H1 (cell line): ENCODE measurements around the gene COL1A1. TPM values are rescaled to one million over a fixed set of nuclear protein-coding genes. Genes with fewer than 3 reads are reported as not detected.

Experiments
- CTCF ChIA-PET: fragments of 300-600 bp; sonication (Branson Sonifier 250); formaldehyde crosslinking; loops from one replicate; lab custom pipeline; 2021; ENCODE audit not compliant: partially characterized antibody; lab: Charles Lee
- POLR2A ChIA-PET: fragments of 300-600 bp; sonication (Branson Sonifier 250); formaldehyde crosslinking; loops from one replicate; lab custom pipeline; 2021; ENCODE audit warnings: inconsistent platforms; ENCODE audit not compliant: partially characterized antibody; lab: Charles Lee
- DNase-seq, 2 experiments: peaks; one replicate each; pipeline versions ENCODE4 v3.0.0 to v3.0.0-alpha.2; 2010 to 2022; ENCODE audit warnings: low spot score in 2 of 2, low read depth in 1 of 2, mixed read lengths in 1 of 2
- FAIRE-seq: peaks from 2 replicates; lab custom pipeline; 2011; peaks lifted over from hg19 to GRCh38; lab: Jason Lieb, UNC
- H2AFZ ChIP-seq: 2 replicates; pipeline ENCODE4 v1.8.1; 2012; ENCODE audit warnings: low read length, inconsistent platforms
- H2AK5ac ChIP-seq: 2 replicates; pipeline ENCODE4 v1.6.1; 2013; ENCODE audit warnings: low read depth, low read length
- H2BK120ac ChIP-seq: replicated peaks from 2 replicates; pipeline ENCODE3; 2013; ENCODE audit warnings: low read depth, low read length, inconsistent platforms
- H2BK12ac ChIP-seq: 2 replicates; pipeline ENCODE4 v1.6.1; 2013; ENCODE audit warnings: low read depth, low read length
- H2BK15ac ChIP-seq: 2 replicates; pipeline ENCODE4 v1.6.1; 2013; ENCODE audit warnings: low read length
- H2BK20ac ChIP-seq: 2 replicates; pipeline ENCODE4 v1.6.1; 2013; ENCODE audit warnings: low read length
- H2BK5ac ChIP-seq: 2 replicates; pipeline ENCODE4 v1.6.1; 2013; ENCODE audit warnings: low read depth, low read length
- H3K14ac ChIP-seq: 2 replicates; pipeline ENCODE4 v1.6.1; 2013; ENCODE audit warnings: inconsistent platforms; ENCODE audit not compliant: insufficient read length
- H3K18ac ChIP-seq: 2 replicates; pipeline ENCODE4 v1.6.1; 2013; ENCODE audit warnings: low read length; ENCODE audit errors: extremely low read depth
- H3K23ac ChIP-seq: 2 replicates; pipeline ENCODE4 v1.6.1; 2013; ENCODE audit warnings: inconsistent platforms; ENCODE audit not compliant: insufficient read length
- H3K23me2 ChIP-seq: 2 replicates; pipeline ENCODE4 v1.6.1; 2013; ENCODE audit warnings: low read depth, low read length
- H3K27ac ChIP-seq: 2 replicates; pipeline ENCODE4 v1.6.1; 2011; ENCODE audit warnings: low read depth, low read length, inconsistent platforms
- H3K27me3 ChIP-seq, 4 experiments: replicated peaks in 1 of 4; 1 replicate in 1 of 4; 2 replicates in 3 of 4; pipeline versions ENCODE4 v1.6.1 to v1.8.1; 2011 to 2013; ENCODE audit warnings: low read length in 3 of 4, mild to moderate bottlenecking in 3 of 4, inconsistent platforms in 2 of 4, mixed read lengths in 2 of 4, moderate library complexity in 1 of 4; ENCODE audit not compliant: control insufficient read depth in 3 of 4, insufficient read depth in 3 of 4; ENCODE audit errors: extremely low read depth in 1 of 4
- H3K36me3 ChIP-seq, 4 experiments: 2 replicates each; pipeline versions ENCODE4 v1.6.1 to v1.8.1; 2011 to 2013; ENCODE audit warnings: mild to moderate bottlenecking in 4 of 4, low read length in 3 of 4, moderate library complexity in 2 of 4, control low read depth in 1 of 4, inconsistent platforms in 1 of 4; ENCODE audit not compliant: insufficient read depth in 4 of 4, control insufficient read depth in 2 of 4
- H3K4ac ChIP-seq: replicated peaks from 2 replicates; pipeline ENCODE3; 2013; ENCODE audit warnings: low read length, low read depth, mixed read lengths, inconsistent platforms; ENCODE audit not compliant: insufficient read length
- H3K4me1 ChIP-seq, 4 experiments: replicated peaks in 1 of 4; 1 replicate in 1 of 4; 2 replicates in 3 of 4; pipeline versions ENCODE4 v1.6.1 to v1.8.1; 2011 to 2013; ENCODE audit warnings: low read length in 3 of 4, inconsistent platforms in 2 of 4, mixed read lengths in 1 of 4; ENCODE audit not compliant: insufficient read depth in 4 of 4, control insufficient read depth in 3 of 4
- H3K4me2 ChIP-seq, 2 experiments: 2 replicates each; pipeline versions ENCODE4 v1.6.1 to v1.8.1; 2011 to 2013; ENCODE audit warnings: low read depth in 2 of 2, low read length in 2 of 2, control low read depth in 1 of 2, inconsistent platforms in 1 of 2, mild to moderate bottlenecking in 1 of 2; ENCODE audit not compliant: insufficient read depth in 1 of 2
- H3K4me3 ChIP-seq, 4 experiments: fragments of 200-600, 300-600 bp in 1 of 4; sonication (generic), shearing (Covaris generic), sonication (Bioruptor Twin) in 1 of 4; 2 replicates each; pipeline versions ENCODE4 v1.5.1 to v1.8.1; 2011 to 2016; ENCODE audit warnings: low read length in 4 of 4, low read depth in 3 of 4, control low read depth in 2 of 4, inconsistent platforms in 2 of 4, mild to moderate bottlenecking in 2 of 4, mixed read lengths in 1 of 4, moderate library complexity in 1 of 4; ENCODE audit not compliant: insufficient read depth in 2 of 4; ENCODE audit errors: extremely low read depth in 1 of 4
- H3K56ac ChIP-seq: replicated peaks from 2 replicates; pipeline ENCODE3; 2013; ENCODE audit warnings: low read depth, mild to moderate bottlenecking, mixed read lengths, low read length, inconsistent platforms; ENCODE audit not compliant: insufficient read length
- H3K79me1 ChIP-seq: 2 replicates; pipeline ENCODE4 v1.6.1; 2013; ENCODE audit warnings: low read depth, low read length, control low read depth
- H3K79me2 ChIP-seq, 2 experiments: 2 replicates each; pipeline versions ENCODE4 v1.6.1 to v1.8.1; 2012 to 2013; ENCODE audit warnings: low read length in 2 of 2, mild to moderate bottlenecking in 2 of 2, inconsistent platforms in 1 of 2; ENCODE audit not compliant: insufficient read depth in 2 of 2, control insufficient read depth in 1 of 2
- H3K9ac ChIP-seq, 4 experiments: replicated peaks in 1 of 4; 1 replicate in 1 of 4; 2 replicates in 3 of 4; pipeline versions ENCODE4 v1.6.1 to v1.8.1; 2011 to 2013; ENCODE audit warnings: low read depth in 3 of 4, low read length in 3 of 4, control low read depth in 2 of 4, mild to moderate bottlenecking in 2 of 4, moderate library complexity in 2 of 4, inconsistent platforms in 1 of 4; ENCODE audit errors: extremely low read depth in 1 of 4
- H3K9me3 ChIP-seq, 2 experiments: 2 replicates each; pipeline versions ENCODE4 v1.6.1 to v1.8.1; 2012 to 2013; ENCODE audit warnings: mild to moderate bottlenecking in 2 of 2, moderate library complexity in 2 of 2, control low read depth in 1 of 2, inconsistent platforms in 1 of 2, low read depth in 1 of 2, low read length in 1 of 2, mixed read lengths in 1 of 2; ENCODE audit not compliant: insufficient read depth in 2 of 2
- H4K20me1 ChIP-seq, 2 experiments: replicated peaks in 1 of 2; 2 replicates each; pipeline versions ENCODE3 to v1.8.1; 2011 to 2013; ENCODE audit warnings: inconsistent platforms in 2 of 2, low read length in 2 of 2, mild to moderate bottlenecking in 1 of 2; ENCODE audit not compliant: insufficient read depth in 2 of 2, control insufficient read depth in 1 of 2
- H4K5ac ChIP-seq: 2 replicates; pipeline ENCODE4 v1.6.1; 2013; ENCODE audit warnings: low read length, low read depth, mixed read lengths, inconsistent platforms; ENCODE audit not compliant: insufficient read length
- H4K8ac ChIP-seq: 2 replicates; pipeline ENCODE4 v1.8.0; 2013; ENCODE audit warnings: mild to moderate bottlenecking, moderate library complexity, low read length, inconsistent platforms; ENCODE audit not compliant: insufficient read depth; ENCODE audit errors: extremely low read depth
- H4K91ac ChIP-seq: replicated peaks from 2 replicates; pipeline ENCODE3; 2013; ENCODE audit warnings: low read length, mixed read lengths, inconsistent platforms; ENCODE audit not compliant: insufficient read length
- CBX8 ChIP-seq: fragments of 300-800, 300-1000 bp; sonication (generic); IDR thresholded peaks from 2 replicates; pipeline ENCODE4 v1.7.1; 2016; ENCODE audit warnings: low read depth, low read length, borderline replicate concordance
- CHD1 ChIP-seq: IDR thresholded peaks from 2 replicates; pipeline ENCODE4 v1.6.1; 2012; ENCODE audit warnings: low read depth, low read length, improper control_type of control experiment
- FOSL1 ChIP-seq: IDR thresholded peaks from 2 replicates; pipeline ENCODE4 v1.6.1; 2011; ENCODE audit warnings: mild to moderate bottlenecking, low read depth, low read length, moderate library complexity; ENCODE audit not compliant: insufficient read depth
- GTF2F1 ChIP-seq: IDR thresholded peaks from 2 replicates; pipeline ENCODE4 v1.6.1; 2012; ENCODE audit warnings: low read depth, low read length, improper control_type of control experiment, borderline replicate concordance
- JUN ChIP-seq: IDR thresholded peaks from 2 replicates; pipeline ENCODE4 v1.6.1; 2011; ENCODE audit warnings: low read depth, mild to moderate bottlenecking, improper control_type of control experiment, low read length
- KDM1A ChIP-seq: fragments of 200-600, 300-600 bp; sonication (generic); IDR thresholded peaks from 2 replicates; pipeline ENCODE4 v1.7.1; 2016; ENCODE audit warnings: mild to moderate bottlenecking, low read length, borderline replicate concordance
- KDM4A ChIP-seq: IDR thresholded peaks from one replicate; pipeline ENCODE4 v1.7.1; 2012; ENCODE audit warnings: low read depth, mild to moderate bottlenecking, moderate library complexity, low read length, inconsistent platforms; ENCODE audit not compliant: severe bottlenecking
- NANOG ChIP-seq: IDR thresholded peaks from 2 replicates; pipeline ENCODE4 v1.6.1; 2011; ENCODE audit warnings: low read length, low read depth, mild to moderate bottlenecking, inconsistent platforms; ENCODE audit not compliant: insufficient read depth, poor library complexity, severe bottlenecking
- NRF1 ChIP-seq: IDR thresholded peaks from 2 replicates; pipeline ENCODE4 v1.6.1; 2011; ENCODE audit warnings: mild to moderate bottlenecking, low read depth, low read length, improper control_type of control experiment
- PHF8 ChIP-seq: fragments of 200-600 bp; sonication (generic); conservative IDR thresholded peaks from 2 replicates; pipeline ENCODE4 v1.7.1; 2012; ENCODE audit warnings: low read depth, mild to moderate bottlenecking, inconsistent platforms, low read length, moderate library complexity
- SIX5 ChIP-seq: IDR thresholded peaks from 2 replicates; pipeline ENCODE4 v1.6.1; 2011; ENCODE audit warnings: mild to moderate bottlenecking, low read depth, low read length
- TBP ChIP-seq: IDR thresholded peaks from 2 replicates; pipeline ENCODE4 v1.6.1; 2011; ENCODE audit warnings: low read depth, low read length, improper control_type of control experiment
- TCF12 ChIP-seq: IDR thresholded peaks from 2 replicates; pipeline ENCODE4 v1.6.1; 2011; ENCODE audit warnings: low read depth, mild to moderate bottlenecking, low read length
- WGBS, 2 experiments: shearing (Covaris generic) in 1 of 2; methylation state at CpG; one replicate each; pipeline versions ENCODE4 v1.1.6 to v1.1.7; 2013 to 2015; ENCODE audit warnings: low lambda C conversion rate in 2 of 2, mixed read lengths in 2 of 2, inconsistent platforms in 1 of 2, low coverage in 1 of 2, missing lambda C conversion rate in 1 of 2; ENCODE audit not compliant: insufficient replicate concordance in 2 of 2, insufficient coverage in 1 of 2, insufficient read length in 1 of 2; ENCODE audit errors: extremely low coverage in 1 of 2, missing lambda C conversion rate in 1 of 2; 5-methylcytosine and 5-hydroxymethylcytosine counted together
- polyA plus RNA-seq, 7 experiments: library from polyadenylated mRNA; depleted of rRNA in 3 of 7; stranded (reverse) in 5 of 7; unstranded in 2 of 7; fragments of >200 nt in 5 of 7; fragments of 200-250 nt in 2 of 7; gene quantifications; 1 replicate in 5 of 7; 2 replicates in 1 of 7; 4 replicates in 1 of 7; pipeline versions ENCODE4 v1.2.1 to v1.2.3, GENCODE V29; 2011 to 2013; ENCODE audit warnings: missing spikeins in 2 of 7, mixed read lengths in 2 of 7
- total RNA-seq: library from RNA; stranded (reverse); fragmentation: NEBNext Ultra II Directional; extraction: Animal tissue kit (Norgen Biotek cat#: 25700); gene quantifications from 2 replicates; pipeline ENCODE4 v1.2.1, GENCODE V29; 2021
- TF ChIP-seq, protein P1 (sequence below): IDR thresholded peaks from 2 replicates; pipeline ENCODE4 v1.6.1; 2012; ENCODE audit warnings: inconsistent platforms

The COL1A1 gene
- total and polyA plus RNA-seq, 2 of the 8 experiments (the other 6 are each of a cell fraction or from before 2014, with no cell fraction given): 14.1 to 80.4 TPM

DNA sequence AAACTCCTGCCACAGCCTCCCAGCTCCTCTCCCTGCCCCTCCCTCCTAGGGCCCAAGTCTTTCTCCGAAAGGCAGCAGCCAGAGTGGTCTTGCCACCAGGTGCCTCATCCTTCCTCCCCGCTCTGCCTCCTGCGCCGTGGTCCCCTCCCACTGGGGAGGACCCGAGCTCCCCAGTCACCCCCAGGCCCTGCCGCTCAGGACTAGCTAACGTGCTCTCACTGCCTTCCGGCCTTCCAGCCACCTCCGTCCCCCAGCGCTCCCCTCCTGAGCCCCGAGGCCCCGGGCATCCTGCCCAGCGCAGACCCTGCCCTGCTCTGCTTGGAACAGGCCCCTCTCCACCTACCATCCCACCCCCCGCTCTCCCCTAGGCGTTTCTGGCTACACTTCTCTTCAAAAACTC lies 19.4 kb upstream of the COL1A1 start:
- Histone ChIP-seq H4K8ac (no peak overlapping the region; the same call in 1 of the 2 replicates), H4K5ac (no peak overlapping the region), H3K23me2 (no peaks in the 10 kb centered on the region), H3K18ac (no peak overlapping the region), H3K79me2 (no peaks in the 10 kb centered on the region), H3K36me3 (no peaks in the 10 kb centered on the region), H3K27ac (no peak overlapping the region), H2AK5ac (no peak overlapping the region), H3K9ac (no peak overlapping the region), H4K20me1 (no peaks in the 10 kb centered on the region), H3K23ac (no peak overlapping the region), H3K9me3 (peaks cover 7% of the 10 kb centered on the region in 2 experiments), H3K79me1 (no peaks in the 10 kb centered on the region), H3K4me2 (no peak overlapping the region), H3K56ac (no peak overlapping the region), H4K91ac (no peak overlapping the region), H2BK120ac (no peak overlapping the region), H2BK12ac (no peak overlapping the region), H2BK15ac (peak overlapping the region; percentile 34; the same call in 1 of the 2 replicates), H3K4ac (no peak overlapping the region), H3K27me3 (no peaks in the 10 kb centered on the region; a peak in 1 of 7 replicates), H3K14ac (no peak overlapping the region), H3K4me3 (no peak overlapping the region), H2BK20ac (no peak overlapping the region), H2AFZ (no peak overlapping the region), H3K4me1 (peaks cover 2 to 7% (median 6%) of the 10 kb centered on the region in 4 experiments; a peak in 6 of 7 replicates), H2BK5ac (no peak overlapping the region)
- CTCF ChIA-PET: interaction anchor here (1.4 to 24.4 kb wide), 5 partner anchors 9 to 60 kb away, joined by 4 to 1349 read pairs (median 6); partner anchors contain the start of genes COL1A1 and TMEM92
- no peak for FAIRE-seq
- no peak for DNase-seq
- WGBS, 2 experiments: 77% methylated on average over 15 of the region's 15 CpGs; no CpG with 5 or more reads in 1 of the 2 experiments
- POLR2A ChIA-PET: interaction anchor here (0.8 to 1.5 kb wide), 3 partner anchors 13 to 20 kb away, joined by 3 to 5 read pairs (median 4); no protein-coding TSS in a partner anchor
- TF ChIP-seq KDM4A (no peak), TBP (no peak), GTF2F1 (no peak), PHF8 (no peak), NANOG (no peak), KDM1A (no peak), SIX5 (no peak), CBX8 (no peak), FOSL1 (no peak), JUN (no peak), NRF1 (no peak), CHD1 (no peak), TCF12 (no peak)
- TF ChIP-seq, protein P1, sequence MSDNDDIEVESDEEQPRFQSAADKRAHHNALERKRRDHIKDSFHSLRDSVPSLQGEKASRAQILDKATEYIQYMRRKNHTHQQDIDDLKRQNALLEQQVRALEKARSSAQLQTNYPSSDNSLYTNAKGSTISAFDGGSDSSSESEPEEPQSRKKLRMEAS: no peak
